HL-60 (cell line): Measurements from ENCODE around the gene ATF6.

ENCODE experiments used
- DNase-seq, 2 experiments: peaks; one replicate each; pipeline ENCODE4 v3.0.0-alpha.2; 2010 to 2020; ENCODE audit warnings: low read depth in 1 of 2, low spot score in 1 of 2
- H3K27ac ChIP-seq: fragments of 250-450 bp; sonication (Bioruptor Pico); replicated peaks from 2 replicates; pipeline ENCODE4 v1.5.1; 2020; ENCODE audit warnings: mild to moderate bottlenecking, moderate library complexity
- H3K27me3 ChIP-seq: fragments of 250-450 bp; sonication (Bioruptor Pico); 2 replicates; pipeline ENCODE4 v1.5.1; 2021; ENCODE audit warnings: mild to moderate bottlenecking, moderate library complexity; ENCODE audit not compliant: insufficient read depth, poor library complexity, severe bottlenecking
- H3K4me3 ChIP-seq: replicated peaks from 2 replicates; pipeline ENCODE4 v1.5.1; 2011; ENCODE audit warnings: mild to moderate bottlenecking, control low read depth, low read length; ENCODE audit not compliant: insufficient read depth
- CTCF ChIP-seq: IDR thresholded peaks from one replicate; pipeline ENCODE4 v1.5.1; 2011; ENCODE audit warnings: low read length, control low read depth, inconsistent platforms; ENCODE audit not compliant: insufficient read depth
- GABPA ChIP-seq: IDR thresholded peaks from 2 replicates; pipeline ENCODE4 v1.6.1; 2012; ENCODE audit warnings: low read depth
- POLR2AphosphoS5 ChIP-seq: IDR thresholded peaks from 2 replicates; pipeline ENCODE4 v1.6.1; 2012; ENCODE audit warnings: low read depth
- SPI1 ChIP-seq: IDR thresholded peaks from 2 replicates; pipeline ENCODE4 v1.6.1; 2012; ENCODE audit warnings: low read depth, mild to moderate bottlenecking, borderline replicate concordance
- TF ChIP-seq, protein P1 (sequence below): IDR thresholded peaks from 2 replicates; pipeline ENCODE4 v1.6.1; 2012; ENCODE audit warnings: low read depth; ENCODE audit not compliant: insufficient replicate concordance

Gene ATF6

DNA sequence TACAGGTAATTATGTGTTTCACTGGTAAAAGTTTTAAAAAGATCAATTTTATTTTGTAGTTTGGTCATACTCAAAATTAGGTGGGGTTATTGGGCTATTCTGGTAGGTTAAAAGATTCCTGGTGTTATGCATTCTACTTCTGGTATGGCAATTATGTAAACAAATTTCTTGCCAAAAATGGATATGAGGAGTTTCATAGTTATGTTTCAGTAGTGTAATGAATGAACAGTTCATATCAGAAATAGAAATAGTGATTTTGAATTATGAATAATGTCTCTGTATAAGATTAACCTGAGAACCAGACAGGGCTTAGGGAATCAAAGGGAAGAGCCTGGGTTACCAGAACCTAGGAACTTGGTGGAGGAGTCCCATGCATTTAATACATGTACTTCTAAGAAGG, 15.9 kb downstream of the ATF6 start:
- no peak for TF ChIP-seq SPI1
- no peak for TF ChIP-seq GABPA
- TF ChIP-seq, protein P1, sequence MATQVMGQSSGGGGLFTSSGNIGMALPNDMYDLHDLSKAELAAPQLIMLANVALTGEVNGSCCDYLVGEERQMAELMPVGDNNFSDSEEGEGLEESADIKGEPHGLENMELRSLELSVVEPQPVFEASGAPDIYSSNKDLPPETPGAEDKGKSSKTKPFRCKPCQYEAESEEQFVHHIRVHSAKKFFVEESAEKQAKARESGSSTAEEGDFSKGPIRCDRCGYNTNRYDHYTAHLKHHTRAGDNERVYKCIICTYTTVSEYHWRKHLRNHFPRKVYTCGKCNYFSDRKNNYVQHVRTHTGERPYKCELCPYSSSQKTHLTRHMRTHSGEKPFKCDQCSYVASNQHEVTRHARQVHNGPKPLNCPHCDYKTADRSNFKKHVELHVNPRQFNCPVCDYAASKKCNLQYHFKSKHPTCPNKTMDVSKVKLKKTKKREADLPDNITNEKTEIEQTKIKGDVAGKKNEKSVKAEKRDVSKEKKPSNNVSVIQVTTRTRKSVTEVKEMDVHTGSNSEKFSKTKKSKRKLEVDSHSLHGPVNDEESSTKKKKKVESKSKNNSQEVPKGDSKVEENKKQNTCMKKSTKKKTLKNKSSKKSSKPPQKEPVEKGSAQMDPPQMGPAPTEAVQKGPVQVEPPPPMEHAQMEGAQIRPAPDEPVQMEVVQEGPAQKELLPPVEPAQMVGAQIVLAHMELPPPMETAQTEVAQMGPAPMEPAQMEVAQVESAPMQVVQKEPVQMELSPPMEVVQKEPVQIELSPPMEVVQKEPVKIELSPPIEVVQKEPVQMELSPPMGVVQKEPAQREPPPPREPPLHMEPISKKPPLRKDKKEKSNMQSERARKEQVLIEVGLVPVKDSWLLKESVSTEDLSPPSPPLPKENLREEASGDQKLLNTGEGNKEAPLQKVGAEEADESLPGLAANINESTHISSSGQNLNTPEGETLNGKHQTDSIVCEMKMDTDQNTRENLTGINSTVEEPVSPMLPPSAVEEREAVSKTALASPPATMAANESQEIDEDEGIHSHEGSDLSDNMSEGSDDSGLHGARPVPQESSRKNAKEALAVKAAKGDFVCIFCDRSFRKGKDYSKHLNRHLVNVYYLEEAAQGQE: no peak
- no peak for TF ChIP-seq POLR2AphosphoS5
- H3K27ac ChIP-seq: no peak overlapping the region
- H3K27me3 ChIP-seq: no peaks in the 10 kb centered on the region
- no peak overlapping the region for H3K4me3 ChIP-seq
- no peak for DNase-seq

GRCh38 chr1:161782886-161783285, 16.8 kb downstream of the ATF6 start:
- TF ChIP-seq GABPA (no peak), CTCF (no peak), SPI1 (no peak)
- Histone ChIP-seq H3K27me3 (no peaks in the 10 kb centered on the region), H3K27ac (no peak overlapping the region), H3K4me3 (no peak overlapping the region)
- no peak for DNase-seq

GRCh38 chr1:161784968-161785367, 18.8 kb downstream of the ATF6 start:
- no peak for DNase-seq

More at GRCh38 chr1:161784968-161785367, 18.8 kb downstream of the ATF6 start:
- no peak overlapping the region for H3K4me3 ChIP-seq
- no peaks in the 10 kb centered on the region for H3K27me3 ChIP-seq
- no peak for TF ChIP-seq CTCF
- TF ChIP-seq GABPA: no peak
- TF ChIP-seq SPI1: no peak
- TF ChIP-seq, protein P1: no peak
- no peak for TF ChIP-seq POLR2AphosphoS5
- no peak overlapping the region for H3K27ac ChIP-seq
